ENCODE results near the gene ENTPD6.

ENTPD6 gene

GRCh38 chr20:25209911-25210310 is 14.4 kb downstream of the ENTPD6 start:
- DNase-seq, result no peak

DNA sequence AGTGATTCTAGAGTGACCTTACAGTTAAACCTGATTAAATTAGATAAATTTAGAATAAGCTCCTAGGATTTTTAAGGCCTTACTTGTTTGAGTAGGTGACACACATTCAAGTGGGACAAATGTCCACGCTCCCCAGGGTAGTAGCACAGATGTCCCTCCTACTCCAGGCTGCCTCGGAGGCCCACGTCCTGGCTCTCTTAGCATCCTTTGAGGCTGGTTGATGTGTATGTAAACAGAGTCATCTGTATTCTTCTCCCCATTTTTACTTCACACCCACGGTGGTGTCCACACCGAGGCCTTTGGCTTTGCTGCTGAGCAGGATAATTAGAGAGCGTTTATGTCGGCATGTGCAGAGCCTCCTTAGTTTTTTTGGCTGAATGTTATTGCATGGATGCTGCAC is 15.8 kb downstream of the ENTPD6 start:
- no peak for DNase-seq

DNA sequence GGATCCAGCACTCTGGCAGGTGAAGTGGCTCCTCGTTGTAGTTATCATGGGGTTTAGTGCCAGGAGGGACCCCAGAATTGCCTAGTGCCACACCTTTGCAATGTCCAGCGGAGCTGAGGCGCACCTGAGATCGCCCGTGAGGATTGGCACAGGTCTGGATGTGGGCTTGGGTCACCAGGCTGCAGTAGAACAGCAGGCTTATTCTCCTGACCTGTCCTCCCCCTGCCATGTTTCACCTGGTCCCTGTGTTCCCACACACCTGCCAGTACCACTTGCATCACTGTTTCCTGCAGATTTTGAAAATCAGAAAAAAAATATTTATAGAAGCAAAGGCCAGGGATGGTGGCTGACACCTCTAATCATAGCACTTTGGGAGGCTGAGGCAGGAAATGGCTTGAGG is 16.7 kb downstream of the ENTPD6 start:
- no peak for DNase-seq

GRCh38 chr20:25213566-25214425 is 18.3 kb downstream of the ENTPD6 start:
- DNase-seq, result no peak

- no peak for DNase-seq
These were observed 18.9 kb downstream of the ENTPD6 start for GRCh38 chr20:25214426-25214790.

GRCh38 chr20:25214819-25215218 is 19.3 kb downstream of the ENTPD6 start:
- DNase-seq, result no peak

DNA sequence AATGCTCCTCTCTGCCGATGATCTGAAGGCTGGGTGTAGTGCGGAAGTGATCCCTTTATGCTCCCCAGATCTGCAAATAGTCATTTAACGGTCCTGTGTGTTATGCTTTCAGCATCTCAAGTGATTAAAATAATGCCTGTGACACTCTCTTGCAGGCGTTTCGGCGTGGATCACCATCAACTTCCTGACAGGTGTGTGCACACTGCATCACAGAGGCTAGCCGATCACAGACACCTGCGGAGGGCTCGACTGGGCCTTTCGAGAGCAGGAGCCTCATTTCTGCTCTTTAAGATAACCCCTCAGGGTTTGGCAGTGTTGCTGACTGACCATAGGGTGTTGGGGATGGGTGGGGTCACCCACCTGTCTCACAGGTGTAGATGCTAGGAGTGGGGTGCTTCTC is 20.0 kb downstream of the ENTPD6 start:
- DNase-seq, result no peak

- no peak for DNase-seq
These were observed 20.9 kb downstream of the ENTPD6 start for GRCh38 chr20:25216199-25216945.

DNA sequence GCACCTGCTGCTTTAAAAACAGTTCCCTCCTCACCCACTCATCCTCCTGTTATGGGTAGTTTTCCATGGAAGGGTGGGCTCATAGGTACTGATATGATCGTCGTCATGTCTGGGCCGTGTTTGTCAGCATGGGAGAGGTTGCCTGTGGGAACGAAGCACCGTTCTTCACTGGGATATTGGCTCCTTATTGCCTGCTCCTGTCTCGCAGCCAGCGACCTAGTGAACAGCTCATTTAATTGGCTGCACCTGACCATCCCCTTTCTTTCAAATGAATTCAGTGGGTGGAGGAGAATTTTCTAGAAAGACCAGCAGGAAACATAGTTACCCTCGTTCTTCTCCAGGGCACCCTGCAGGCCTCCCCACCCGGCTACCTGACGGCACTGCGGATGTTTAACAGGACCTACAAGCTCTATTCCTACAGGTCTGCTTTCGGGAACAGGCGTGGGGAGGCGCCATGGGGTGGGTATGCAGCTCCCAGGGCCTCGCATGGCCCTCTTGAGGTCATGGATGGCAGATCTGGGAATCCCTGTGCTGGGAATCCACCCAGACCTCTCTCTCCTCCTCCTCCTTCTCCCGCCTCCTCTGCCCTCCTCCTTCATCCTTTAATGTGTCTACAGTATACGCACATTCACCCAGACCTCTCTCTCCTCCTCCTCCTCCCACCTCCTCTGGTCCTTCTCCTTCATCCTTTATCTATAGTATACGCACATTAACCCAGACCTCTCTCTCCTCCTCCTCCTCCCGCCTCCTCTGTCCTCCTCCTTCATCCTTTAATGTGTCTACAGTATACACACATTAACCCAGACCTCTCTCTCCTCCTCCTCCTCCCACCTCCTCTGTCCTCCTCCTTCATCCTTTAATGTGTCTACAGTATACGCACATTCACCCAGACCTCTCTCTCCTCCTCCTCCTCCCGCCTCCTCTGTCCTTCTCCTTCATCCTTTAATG is 21.9 kb downstream of the ENTPD6 start:
- DNase-seq, result no peak

DNA sequence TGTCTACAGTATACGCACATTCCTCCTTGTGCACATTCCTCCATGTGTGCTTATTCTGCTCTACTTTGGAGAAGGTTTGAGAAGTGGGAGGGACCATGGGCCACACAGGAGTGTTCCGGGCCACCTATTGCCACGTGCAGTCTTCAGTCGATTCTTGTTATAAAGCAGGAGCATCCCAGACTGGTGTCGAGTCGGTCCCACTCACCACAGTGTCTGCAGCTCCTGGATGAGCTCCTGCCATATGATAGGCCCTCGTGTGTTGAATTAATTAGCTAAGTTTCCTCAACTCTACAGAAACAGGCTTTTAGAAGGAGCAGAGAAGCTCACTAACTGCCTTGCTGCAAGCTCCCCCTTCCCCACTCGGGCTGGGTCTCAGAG is 22.6 kb downstream of the ENTPD6 start:
- DNase-seq, result no peak

GRCh38 chr20:25218492-25218891 is 23.0 kb downstream of the ENTPD6 start:
- no peak for DNase-seq

GRCh38 chr20:25219365-25219764 is 23.9 kb downstream of the ENTPD6 start:
- DNase-seq, result no peak

DNA sequence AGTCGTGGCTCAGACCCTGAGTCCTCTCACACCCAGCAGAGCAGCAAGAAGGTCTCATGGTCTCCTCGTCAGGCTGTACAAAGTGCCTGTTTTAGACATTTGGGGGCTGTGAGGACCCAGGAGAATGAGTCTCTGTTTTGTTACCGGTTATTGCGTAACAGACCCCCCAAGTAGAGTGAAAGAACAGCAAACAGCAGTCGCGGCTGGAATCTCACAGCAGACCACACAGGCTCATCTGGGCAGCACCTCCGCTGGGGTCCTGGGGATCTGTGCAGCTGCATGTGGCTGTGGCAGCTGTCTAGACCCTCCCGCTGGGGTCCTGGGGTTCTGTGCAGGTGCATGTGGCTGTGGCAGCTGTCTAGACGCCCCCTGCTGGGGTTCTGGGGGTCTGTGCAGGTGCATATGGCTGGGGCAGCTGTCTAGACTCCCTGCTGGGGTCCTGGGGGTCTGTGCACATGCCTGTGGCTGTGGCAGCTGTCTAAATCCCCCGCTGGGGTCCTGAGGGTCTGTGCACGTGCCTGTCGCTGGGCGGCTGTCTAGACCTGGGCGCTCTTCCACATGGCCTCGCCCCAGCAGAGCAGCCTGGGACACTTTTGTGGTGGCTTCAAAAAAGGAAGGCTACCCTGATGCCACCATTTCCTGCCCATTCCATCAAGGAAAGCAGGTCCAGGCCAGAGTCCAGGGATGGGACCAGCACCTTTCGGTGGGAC is 24.7 kb downstream of the ENTPD6 start:
- peak; percentile 49 for DNase-seq

DNA sequence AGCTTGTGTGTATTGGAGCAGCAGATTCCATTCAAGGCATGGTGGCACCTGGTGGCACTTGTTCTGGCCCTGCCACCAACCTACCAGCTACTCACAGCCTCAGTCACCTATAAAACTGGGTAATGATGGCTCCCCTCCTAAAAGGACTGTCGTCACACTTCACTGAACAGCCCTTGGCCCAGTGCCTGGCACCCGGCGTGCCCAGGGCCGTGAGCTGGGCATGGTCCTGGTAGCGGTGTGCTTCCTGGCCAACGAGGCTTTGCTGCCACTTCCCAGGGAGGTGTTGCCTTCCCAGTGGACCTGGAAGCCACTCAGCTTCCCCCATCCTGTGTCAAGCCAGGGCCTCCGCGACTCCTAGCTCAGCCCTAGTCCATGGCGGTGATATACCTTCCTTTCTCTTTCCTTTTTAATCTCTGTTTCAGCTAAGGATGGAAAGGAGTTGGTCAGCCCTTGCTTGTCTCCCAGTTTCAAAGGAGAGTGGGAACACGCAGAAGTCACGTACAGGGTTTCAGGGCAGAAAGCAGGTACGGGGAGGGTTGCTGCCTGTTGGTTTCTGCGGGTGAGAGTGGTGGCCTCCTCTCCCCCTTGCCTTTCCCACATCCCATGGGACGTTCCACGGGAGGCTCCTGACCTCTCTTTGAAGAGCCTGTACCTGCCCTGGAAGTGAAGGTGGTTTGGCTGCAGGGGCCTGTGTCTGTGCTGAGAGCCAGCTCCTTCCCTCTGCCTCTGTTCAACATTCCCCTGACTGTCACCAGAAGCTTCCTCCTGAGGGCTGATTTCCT is 25.5 kb downstream of the ENTPD6 start:
- DNase-seq, result no peak

- peak; percentile 57 for DNase-seq
These were observed 26.3 kb downstream of the ENTPD6 start for GRCh38 chr20:25221592-25222460.

DNA sequence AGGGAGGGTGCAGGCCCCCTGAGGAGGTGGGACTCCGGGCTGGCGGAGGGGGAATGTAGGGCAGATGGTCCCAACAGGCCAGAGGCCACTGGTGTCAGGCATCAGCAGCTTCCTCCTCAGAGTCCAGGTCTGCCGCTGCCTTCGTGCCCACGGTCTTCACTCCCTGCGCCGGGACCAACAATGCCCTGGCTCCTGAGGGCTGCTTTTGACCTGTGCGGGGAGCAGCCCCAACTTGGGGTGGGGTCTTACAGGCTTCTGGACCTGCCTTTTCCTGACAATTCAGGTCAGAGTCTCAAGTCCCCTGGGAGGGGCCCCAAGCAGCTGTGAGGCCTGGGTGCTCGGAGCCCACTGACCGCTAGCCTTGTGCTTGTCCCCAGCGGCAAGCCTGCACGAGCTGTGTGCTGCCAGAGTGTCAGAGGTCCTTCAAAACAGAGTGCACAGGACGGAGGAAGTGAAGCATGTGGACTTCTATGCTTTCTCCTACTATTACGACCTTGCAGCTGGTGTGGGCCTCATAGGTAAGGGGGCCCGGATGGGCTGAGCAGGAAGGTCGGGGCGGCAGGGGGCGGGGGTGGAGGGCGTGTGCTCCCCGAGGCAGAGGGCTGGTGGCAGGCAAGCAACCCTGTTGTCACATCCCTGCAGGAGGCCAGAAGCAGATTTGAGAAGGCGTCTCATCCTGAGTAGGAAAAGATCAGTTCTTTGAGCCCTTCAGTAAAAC is 27.1 kb downstream of the ENTPD6 start:
- DNase-seq, result no peak

- DNase-seq, result no peak
These were observed 27.7 kb downstream of the ENTPD6 start for GRCh38 chr20:25223179-25223661.

GRCh38 chr20:25223765-25224720 is 28.5 kb downstream of the ENTPD6 start:
- DNase-seq, result no peak

DNA sequence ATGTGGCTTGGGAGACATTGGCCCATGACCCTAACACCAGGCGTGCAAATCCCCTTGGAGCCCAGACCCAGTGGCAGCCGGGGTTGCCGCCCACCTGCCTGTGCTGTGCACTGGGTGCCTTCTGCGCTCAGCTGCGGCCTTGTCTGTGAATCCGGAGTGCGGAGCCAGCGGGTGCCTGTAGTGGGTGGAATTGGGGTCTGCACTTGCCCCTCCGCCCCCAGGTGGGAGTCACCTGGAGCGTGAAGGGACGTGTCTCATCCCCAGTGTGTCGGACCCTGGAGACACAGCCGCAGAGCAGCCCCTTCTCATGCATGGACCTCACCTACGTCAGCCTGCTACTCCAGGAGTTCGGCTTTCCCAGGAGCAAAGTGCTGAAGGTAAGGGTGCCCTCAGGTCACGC is 29.4 kb downstream of the ENTPD6 start:
- no peak for DNase-seq

Measured in femur (tissue), 1 donor.